ENCODE data around the gene IFT88.
"Not testable (repeated sequence)": the region's sequence is repeated elsewhere in the genome, so short reads cannot be mapped to it uniquely, and the experiment has no call there.

The IFT88 gene

DNA sequence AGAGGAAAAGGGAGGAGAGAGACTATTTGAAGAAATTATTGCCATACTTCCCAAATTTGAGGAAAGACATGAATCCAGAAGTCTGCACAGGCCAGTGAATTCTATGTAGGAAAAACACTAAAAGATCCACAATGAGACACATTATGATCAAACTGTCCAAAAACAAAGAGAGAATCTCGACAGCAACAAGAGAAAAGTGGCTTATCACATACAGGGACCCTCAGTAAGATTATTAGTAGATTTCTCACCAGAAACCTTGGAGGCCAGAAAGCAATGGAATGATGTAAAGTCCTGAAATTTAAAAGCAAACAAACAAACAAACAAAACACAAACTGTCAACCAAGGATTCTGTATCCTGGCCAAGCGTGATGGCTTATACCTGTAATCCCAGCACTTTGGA, 80.8 kb downstream of the IFT88 start:
- no peak for DNase-seq

DNA sequence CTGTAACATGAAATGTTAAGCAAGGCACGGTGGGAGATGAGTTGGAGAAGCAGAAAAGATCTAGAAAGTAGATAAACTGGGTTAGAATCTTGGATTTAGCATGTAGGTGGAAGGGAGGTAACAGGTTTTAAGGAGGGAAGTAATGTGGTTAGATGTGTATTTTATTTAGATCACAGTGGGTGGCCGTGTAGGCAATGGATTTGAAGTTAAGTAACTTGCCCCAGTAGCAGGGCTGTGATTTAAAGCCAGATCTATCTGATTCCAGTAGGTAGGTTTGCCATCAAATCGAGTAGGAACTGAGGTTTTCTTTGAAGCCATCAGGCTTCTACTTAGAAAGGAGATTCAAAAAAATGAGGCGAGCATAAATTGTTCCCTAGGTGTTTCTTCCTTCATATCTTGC, 86.0 kb downstream of the IFT88 start:
- no peak for DNase-seq

DNA sequence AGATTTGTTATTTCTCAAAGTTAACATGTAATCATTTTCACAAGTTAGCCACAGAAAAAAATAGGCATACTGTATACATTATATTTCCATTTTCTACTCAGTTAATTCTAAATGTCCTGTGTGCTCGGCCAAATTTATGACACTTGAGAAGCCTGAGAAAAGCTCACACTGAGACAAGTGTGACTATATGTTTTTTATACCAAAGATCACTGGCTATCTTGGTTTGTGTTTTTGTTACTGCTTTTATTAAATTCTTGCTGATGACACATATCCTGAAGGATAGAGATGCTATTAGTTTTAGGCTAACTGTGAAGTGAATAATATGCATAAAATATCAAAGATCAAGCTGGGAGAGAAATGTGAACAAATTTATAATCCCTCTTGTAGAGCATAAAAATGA, 87.2 kb downstream of the IFT88 start:
- DNase-seq = no peak

DNA sequence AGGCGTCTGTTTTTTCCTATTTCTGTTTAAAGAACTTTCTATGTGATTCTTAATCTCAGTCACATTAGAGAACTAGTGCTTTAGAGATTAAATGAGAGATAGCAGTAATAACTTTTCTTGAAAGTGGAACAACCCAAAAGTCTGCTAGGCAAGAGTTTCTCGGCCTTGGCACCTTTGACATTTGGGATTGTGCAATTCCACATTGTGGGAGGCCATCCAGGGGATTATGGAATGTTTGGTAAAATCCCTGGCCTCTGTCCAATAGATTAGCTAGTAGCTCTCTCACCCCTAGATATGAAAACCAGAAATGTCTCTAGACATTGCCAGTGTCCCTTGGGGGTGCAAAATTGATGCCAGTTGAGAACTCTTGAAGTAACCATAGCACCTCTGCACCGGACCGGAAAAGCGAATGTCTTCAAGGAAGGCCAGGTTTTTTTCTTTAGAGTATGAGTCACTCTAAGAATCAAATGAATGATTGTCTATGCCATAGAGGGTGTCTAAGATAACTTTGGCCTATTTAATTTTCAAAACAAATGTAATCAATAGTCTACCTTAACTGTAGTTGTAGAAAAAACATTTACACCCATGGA, 91.6 kb downstream of the IFT88 start:
- no peak for DNase-seq

DNA sequence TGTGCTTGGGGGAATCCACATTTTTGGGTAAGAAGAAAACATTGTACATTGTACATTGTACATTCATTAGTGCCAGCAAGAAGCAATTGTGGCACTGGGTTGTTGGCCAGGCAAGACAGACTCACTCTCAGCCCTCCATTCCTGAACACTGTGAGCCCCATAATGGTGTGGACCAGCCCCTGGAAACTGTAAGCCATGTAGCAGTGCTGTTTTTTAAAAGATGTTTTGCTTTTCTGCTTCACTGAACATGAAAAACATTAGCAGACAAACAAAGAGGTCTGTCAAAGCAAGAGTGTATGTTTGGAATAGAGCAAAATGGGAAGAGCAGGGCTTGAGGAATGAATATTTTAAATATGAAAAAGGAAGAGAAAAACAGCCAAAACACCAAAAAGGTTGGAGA, 97.4 kb downstream of the IFT88 start:
- no peak for DNase-seq

DNA sequence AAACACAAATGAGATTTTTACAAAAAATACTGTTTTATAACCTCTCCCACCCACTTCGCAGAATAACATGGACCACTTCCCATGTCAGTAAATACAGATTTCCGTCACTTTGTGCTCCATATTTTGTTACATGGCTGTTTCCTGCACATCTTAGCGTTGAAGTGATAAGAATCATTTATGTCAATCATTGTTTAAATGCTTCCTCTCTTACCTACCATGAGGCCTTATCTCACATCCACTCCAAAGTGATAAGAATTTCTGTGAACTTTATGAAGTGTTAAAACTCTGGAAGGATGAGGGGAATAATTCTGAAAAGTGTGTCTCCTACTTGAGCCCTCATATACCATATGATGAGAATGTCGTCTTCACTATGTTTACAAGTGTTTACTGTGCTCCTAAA, 100.0 kb downstream of the IFT88 start:
- DNase-seq = no peak

DNA sequence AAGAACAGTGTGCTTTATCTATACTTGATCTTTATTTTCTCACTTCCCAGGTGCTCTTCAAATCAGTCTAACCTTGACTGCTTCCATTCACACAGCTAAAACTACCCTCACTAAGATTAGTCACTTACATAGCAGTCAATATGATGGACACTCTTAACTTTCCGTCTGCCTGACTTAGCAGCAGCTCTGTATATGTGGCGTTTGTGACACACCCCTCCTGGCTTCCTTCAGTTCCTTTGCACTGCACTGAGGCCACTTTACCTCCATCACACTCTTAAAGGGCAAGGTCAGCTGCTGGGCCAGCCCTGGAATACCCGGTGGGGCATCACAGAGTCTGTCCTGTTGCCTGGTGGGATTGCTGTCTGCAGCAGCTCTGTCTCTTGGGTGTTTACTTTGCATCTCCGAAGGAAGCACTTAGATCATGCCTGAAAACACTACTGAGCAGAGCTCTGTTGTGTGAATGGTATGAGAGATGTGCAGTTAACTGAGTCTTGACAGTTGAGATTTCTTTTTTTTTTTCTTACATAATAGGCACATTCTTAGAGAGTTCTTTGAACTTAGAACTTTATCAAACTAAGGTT, 101.0 kb downstream of the IFT88 start:
- DNase-seq = no peak

DNA sequence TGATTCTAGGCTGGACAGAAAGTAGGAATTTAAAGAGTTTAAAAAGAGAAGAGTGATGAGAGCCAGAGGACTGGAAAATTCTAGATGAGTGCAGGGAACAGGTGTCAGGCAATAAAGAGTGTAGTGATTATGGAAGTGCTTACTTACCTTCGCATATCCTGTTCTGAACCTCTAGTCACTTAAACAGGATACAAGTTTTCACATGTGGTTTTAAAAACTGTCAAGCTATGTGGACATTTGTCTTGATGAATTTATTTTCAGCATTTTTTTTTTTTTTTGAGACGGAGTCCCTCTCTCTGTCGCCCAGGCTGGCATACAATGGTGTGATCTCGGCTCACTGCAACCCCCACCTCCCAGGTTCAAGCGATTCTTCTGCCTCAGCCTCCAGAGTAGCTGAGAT, 102.2 kb downstream of the IFT88 start:
- DNase-seq = no peak

DNA sequence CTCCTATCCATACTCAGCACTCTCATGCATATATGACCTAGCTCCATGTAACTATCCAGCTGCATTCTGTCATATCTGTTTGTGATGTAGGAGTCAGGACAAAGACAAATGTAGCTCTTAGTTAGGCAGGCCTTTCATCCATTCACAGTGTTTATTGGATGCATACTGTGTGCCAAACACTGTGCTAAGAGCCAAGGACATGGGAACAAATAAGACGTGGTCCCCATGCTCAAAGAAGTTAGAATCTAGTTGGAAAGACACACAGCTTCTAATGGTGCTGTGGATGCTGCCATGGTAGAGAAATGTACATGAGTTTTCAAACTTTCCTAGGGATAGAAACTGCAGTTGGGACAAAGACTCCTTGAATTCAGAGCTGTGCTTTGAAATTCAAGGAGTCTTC, 104.8 kb downstream of the IFT88 start:
- no peak for DNase-seq

DNA sequence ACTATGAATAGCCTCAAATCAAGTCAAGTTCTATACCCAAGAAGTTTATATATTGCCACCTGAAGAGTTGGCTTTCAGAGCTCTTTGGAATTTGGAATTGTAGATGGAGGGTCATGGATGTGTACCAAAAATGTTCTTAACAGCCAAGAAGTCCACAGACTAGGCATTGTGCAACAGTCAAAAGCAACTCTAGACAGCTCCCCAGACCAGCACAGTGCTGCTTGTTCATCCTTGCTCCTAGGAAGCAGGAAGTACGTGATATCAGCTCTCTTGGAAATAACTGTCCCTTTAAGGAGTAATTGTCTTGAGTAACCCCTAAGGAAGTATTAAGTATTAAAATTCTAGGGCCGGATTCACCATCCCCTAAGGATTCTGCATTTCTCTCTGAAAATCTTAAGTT, 105.8 kb downstream of the IFT88 start:
- DNase-seq = no peak

DNA sequence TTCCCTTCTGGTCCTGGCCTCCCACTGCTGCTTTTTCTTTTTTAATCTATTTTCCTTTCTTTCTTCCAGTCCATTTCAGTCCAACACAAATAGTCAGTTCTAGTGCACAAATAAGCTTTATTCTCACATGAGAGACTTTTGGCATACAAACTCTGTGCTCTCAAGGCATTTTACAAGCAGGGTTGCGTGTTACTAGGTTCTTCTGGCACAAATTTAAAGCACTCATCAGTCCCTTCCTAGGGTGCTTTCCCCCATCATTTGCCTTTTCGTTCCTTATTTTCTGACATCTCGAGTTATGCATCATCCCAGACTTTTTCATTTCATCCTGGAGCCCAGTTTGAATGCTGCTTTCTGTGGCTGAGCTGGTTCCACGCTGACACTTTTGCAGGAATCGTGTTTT, 106.8 kb downstream of the IFT88 start:
- no peak for DNase-seq

DNA sequence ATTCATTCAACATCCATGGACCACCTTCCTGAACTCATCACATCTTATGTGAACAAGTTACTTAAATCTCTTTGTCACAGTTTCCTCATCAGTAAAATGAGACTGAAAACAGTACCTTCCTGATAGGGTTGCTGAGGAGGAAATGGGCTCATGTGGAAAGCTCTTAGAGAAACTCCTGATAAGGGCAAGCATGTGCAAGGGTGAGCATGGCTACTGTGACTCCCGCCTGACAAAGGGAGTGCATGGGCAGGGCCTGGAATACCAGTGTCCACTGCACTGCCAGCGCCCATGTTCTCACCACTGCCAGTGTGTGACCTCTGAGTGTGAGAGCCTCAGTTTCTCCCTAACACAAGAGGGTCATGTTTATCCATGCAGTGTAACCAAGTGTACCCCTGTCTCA, 109.3 kb downstream of the IFT88 start:
- no peak for DNase-seq

DNA sequence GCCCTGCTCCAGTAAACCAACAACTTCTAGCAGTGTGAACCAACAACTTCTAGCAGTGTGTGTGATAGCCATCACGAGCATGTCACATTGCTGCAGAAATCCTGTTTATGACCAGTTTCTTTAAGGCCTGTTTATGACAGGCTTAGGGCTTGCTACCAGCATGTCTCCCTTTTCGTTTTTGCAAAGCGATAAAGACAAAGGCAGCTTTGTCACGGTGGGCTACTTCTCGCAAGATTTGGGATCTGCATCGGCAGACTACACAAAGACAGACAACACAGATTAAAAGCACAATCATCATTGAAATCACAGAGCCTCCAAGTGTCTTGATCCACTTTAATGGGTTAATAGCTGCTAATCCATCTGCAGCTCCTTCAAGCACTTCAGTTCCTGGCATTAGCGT, 111.6 kb downstream of the IFT88 start:
- not testable (repeated sequence) for DNase-seq

DNA sequence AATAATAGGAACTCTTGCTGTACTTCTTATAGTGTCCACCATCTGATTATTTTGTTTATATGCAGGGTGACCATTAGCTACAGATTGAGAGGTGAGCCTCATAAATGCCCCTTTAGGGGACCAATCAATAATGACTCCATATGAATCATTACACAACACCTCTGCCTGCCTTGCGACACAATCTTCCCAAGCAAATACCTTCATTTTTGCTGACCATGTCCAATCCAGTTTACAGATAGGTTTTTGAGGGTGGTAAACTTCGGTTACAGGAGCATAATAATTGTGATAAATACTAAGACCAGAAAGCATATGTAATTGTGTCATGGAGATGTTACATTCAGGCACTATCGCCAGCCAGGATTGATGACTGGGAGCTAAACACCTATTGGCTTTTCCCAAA, 112.9 kb downstream of the IFT88 start:
- DNase-seq = no peak

DNA sequence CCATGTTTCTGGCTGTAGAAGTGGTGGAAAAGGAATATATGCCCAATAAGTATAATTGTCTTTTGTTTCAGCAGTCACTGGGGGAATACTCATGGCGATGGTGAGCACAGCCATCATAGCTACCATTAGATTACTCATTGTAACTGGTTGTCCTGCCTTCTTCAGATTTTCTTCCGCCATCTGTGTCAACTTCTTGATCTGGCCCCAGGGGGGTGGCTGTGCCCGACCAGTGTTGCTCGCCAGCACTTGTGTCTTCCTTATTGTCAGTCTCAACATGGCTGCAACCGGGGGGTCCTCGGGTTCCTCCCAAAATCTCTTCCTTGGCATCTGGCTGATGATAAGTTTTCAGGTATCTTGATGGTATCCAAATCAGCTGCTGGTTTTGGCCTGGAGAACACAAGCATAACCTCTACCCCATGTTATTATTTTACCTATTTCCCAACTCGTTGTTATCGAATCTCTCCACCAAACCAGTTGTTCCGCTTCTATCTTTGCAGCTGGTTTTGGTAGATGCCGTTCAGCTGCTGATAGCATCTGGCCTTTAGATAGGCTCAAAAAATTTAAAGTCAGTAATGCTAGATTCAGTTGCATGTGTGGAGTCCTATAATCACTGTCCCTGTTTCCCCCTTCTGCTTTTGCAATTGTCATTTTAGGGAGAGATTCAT, 113.6 kb downstream of the IFT88 start:
- no peak for DNase-seq

DNA sequence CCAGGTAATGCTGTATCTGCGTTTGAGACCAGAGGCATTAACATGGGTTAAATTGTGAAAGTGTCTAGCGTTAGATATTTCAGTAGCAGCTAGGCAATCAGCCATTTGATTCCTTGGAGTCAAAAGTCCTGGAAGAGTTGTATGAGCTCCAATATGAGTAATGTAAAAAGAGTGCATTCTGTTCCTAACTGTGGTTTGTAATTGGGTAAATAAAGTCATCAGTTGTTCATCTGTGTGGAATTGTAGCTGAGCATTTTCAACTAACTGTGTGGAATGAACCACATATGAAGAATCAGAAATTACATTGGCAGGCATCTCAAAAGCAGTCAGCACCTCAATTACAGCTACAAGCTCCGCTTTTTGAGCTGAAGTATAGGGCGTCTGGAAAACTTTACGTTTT, 114.5 kb downstream of the IFT88 start:
- not testable (repeated sequence) for DNase-seq

DNA sequence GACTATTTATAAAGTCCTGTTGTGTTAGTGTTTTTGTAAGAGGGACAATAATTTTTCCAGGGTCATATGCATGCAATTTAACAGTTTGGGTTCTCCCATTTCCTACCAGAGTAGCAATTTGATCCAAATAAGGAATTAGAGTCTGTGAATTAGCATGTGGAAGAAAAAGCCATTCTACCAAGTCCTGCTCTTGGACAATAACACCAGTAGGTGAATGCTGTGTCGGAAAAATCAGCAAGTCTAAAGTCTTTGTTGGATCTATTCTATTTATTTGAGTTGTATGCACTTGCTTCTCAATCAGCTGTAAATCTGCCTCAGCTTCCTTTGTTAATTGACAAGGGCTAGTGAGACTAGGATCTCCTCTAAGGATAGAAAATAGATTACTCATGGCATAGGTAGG, 115.1 kb downstream of the IFT88 start:
- no peak for DNase-seq

DNA sequence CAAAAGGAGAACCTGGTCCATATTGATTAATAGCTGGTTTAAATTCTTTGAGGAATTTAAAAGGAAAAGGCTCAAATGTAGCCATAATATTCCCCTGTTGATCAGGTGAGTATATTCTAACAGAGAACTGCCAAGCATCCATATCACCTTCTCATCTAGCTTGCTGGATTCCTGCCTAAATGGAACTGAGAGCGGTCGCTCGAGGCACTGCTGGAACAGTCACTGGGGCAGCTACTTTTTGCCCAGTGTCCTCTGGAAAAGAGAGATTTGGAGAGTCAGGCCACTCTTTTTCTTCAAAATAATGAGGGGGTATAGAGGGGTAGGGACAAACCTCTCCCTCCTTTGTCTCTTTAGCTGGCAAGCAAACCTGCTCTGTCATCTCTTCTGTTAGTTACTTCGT, 117.1 kb downstream of the IFT88 start:
- DNase-seq = no peak

DNA sequence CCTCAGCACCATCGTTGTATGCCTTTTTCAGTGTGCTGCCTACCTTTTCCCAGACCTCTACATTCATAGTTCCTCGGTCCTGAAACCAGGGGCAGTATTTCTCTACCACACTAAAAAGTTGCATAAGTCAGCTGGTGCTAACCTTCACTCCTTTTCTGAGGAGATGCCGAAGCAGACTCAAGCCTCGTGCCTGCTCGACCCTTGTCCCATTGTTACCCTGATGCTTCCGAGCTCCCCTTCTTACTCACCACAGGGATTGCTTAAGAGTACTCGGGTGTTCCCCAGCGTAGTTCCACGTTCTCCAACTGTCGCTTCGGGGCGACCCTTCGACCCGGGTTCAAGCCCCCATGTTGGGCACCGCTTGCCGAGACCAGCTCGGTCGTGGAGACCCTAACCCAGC, 117.6 kb downstream of the IFT88 start:
- DNase-seq = no peak

DNA sequence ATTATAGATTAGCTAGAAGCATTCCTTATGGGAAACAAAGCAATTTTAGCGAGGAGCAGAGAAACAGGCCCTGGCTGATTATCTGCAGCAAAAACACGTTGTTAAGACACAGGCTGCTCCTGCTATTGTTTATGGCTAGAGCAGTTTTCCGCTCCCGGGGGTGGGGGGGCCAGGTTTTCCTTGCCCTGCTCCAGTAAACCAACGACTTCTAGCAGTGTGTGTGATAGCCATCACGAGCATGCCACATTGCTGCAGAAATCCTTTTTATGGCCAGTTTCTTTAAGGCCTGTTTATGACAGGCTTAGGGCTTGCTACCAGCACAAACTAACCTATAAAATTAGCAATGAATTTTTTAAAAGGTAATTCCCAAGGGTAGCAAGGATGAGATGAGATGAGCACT, 118.1 kb downstream of the IFT88 start:
- DNase-seq = no peak

DNA sequence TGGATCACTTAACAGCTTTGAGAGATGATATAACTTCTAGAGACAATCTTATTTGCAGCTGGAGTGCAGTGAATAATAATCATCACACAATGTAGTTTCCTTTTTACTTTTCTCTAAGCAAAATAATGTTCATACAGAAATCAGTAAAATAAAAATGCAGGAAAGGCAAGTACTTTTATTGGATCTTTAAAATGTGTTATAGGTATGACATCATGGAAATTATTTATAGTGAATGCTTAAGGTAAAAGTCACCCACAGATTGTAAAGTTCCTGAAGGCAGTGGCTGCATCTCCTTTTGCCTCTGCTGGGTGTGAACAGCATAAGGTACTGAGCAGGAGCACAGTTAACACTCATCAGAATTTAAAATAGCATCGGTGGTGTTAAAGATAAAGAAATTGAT, 119.2 kb downstream of the IFT88 start:
- DNase-seq = no peak

DNA sequence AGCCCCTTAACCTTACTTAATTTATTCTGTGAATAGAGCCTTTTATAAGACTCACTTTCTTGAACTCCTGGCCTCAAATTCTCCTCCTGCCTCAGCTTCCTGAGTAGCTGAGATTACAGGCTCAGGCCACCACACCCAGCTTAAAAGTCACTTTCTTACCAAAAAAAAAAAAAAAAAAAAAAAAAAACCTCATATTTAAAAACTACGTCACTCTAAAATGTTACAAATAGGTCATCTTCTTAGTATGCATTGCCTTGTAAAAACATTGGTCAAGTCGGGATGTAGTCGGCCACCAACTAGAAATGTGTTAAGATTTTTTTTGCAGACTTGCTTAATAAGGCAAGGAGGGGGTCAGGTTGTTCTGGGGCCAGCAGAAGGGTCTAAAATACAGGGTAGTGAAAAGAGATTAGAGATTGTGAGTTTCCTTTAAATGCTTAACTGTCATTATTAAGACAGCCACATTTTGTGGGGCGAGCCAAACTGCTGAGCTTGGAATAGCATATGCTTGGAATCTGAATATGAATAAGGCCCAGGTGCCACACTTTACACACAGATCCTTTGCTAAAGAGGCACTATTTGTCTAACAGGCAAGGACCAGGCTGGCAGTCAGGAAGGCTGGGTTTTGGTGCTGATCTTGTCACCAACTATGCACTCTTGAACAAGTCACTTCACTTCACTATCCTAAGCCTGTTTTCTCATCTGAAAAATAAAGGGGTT, 120.1 kb downstream of the IFT88 start:
- no peak for DNase-seq

DNA sequence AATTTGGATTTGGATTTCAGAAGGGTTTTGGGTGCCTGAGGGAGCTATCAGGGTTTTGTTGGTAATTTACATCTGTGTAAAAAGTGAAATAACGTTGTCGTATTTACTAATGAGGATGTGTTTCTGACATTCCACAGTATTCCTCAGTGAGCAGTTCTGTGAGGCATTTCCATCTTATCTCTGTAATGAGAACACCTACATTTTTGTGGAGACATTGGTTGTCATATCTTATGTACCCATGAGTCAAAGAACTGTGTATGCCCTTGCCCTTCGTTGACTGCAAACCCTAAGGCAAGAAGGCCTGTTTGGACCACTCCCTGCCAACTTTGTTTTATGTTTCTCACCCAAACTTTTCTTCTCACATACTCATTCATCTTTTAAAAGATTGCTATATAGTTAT, 122.3 kb downstream of the IFT88 start:
- DNase-seq = no peak

DNA sequence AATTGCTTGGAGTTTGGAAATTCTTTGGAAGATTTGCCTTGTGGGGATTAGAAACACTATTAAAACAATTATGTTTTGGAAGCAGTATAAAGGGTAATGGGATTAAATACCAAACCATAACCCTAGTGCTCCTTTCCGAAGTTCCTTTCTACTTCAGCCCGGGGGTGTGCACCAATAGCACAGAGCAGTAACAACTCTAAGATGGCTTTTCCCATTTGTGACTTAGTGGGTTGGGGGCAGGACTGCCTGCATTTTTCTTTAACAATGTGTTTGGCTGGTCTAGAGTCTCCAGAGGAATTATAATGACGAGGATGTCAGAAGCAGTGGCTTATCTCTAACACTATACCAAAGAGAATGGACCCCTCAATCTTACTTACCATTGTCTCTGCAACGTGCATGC, 124.7 kb downstream of the IFT88 start:
- DNase-seq = no peak

All from activated effector memory CD4-positive, alpha-beta T cell treated with anti-CD3 and anti-CD28 coated beads, Interleukin-2, amount 50 U/mL, for 16 hours (primary cell).